HEK293 (cell line): Measurements from ENCODE around the gene TEX52.
A peak's percentile ranks its signal among the peaks of the same experiment; 100 is the strongest.

ENCODE experiments used
- BCL11B ChIP-seq: fragments of 450-650 bp; formaldehyde crosslinking; IDR thresholded peaks from 2 replicates; pipeline ENCODE4 v1.5.1; 2016; ENCODE audit warnings: low read depth, missing biosample characterization, missing genetic modification characterization
- GFI1B ChIP-seq: fragments of 450-650 bp; formaldehyde crosslinking; IDR thresholded peaks from 2 replicates; pipeline ENCODE4 v1.5.1; 2016; ENCODE audit warnings: missing biosample characterization, missing genetic modification characterization
- KLF1 ChIP-seq: fragments of 450-650 bp; formaldehyde crosslinking; IDR thresholded peaks from 2 replicates; pipeline ENCODE4 v1.5.1; 2016; ENCODE audit warnings: missing biosample characterization, missing genetic modification characterization
- KLF10 ChIP-seq: fragments of 450-650 bp; IDR thresholded peaks from 2 replicates; pipeline ENCODE4 v1.5.1; 2018; ENCODE audit warnings: missing biosample characterization, mild to moderate bottlenecking, missing genetic modification characterization
- KLF9 ChIP-seq: fragments of 450-650 bp; formaldehyde crosslinking; IDR thresholded peaks from 2 replicates; pipeline ENCODE4 v1.5.1; 2016; ENCODE audit warnings: missing biosample characterization, missing genetic modification characterization, low read depth
- MYNN ChIP-seq: fragments of 450-650 bp; formaldehyde crosslinking; IDR thresholded peaks from 2 replicates; pipeline ENCODE4 v1.5.1; 2016; ENCODE audit warnings: missing biosample characterization, missing genetic modification characterization, borderline replicate concordance
- OVOL3 ChIP-seq: fragments of 450-650 bp; formaldehyde crosslinking; IDR thresholded peaks from 2 replicates; pipeline ENCODE4 v1.5.1; 2016; ENCODE audit warnings: missing biosample characterization, missing genetic modification characterization
- SP3 ChIP-seq: fragments of 450-650 bp; formaldehyde crosslinking; IDR thresholded peaks from 2 replicates; pipeline ENCODE4 v1.5.1; 2016; ENCODE audit warnings: missing biosample characterization, missing genetic modification characterization
- YY2 ChIP-seq: fragments of 450-650 bp; formaldehyde crosslinking; IDR thresholded peaks from 2 replicates; pipeline ENCODE4 v1.5.1; 2016; ENCODE audit warnings: missing biosample characterization, missing genetic modification characterization
- ZBTB48 ChIP-seq: fragments of 450-650 bp; formaldehyde crosslinking; IDR thresholded peaks from 2 replicates; pipeline ENCODE4 v1.5.1; 2016; ENCODE audit warnings: missing biosample characterization, missing genetic modification characterization
- ZBTB8A ChIP-seq: fragments of 450-650 bp; formaldehyde crosslinking; IDR thresholded peaks from 2 replicates; pipeline ENCODE4 v1.5.1; 2016; ENCODE audit warnings: missing biosample characterization, missing genetic modification characterization
- ZFHX2 ChIP-seq: fragments of 450-650 bp; formaldehyde crosslinking; conservative IDR thresholded peaks from 2 replicates; pipeline ENCODE4 v1.5.1; 2016; ENCODE audit warnings: missing biosample characterization, missing genetic modification characterization
- ZNF132 ChIP-seq: fragments of 450-650 bp; formaldehyde crosslinking; IDR thresholded peaks from 2 replicates; pipeline ENCODE4 v1.5.1; 2017; ENCODE audit warnings: missing biosample characterization, missing genetic modification characterization, borderline replicate concordance
- ZNF157 ChIP-seq: fragments of 450-650 bp; formaldehyde crosslinking; IDR thresholded peaks from 2 replicates; pipeline ENCODE4 v1.5.1; 2016; ENCODE audit warnings: missing biosample characterization, missing genetic modification characterization
- ZNF184 ChIP-seq: fragments of 450-650 bp; IDR thresholded peaks from 2 replicates; pipeline ENCODE4 v1.5.1; 2018; ENCODE audit warnings: missing biosample characterization, mild to moderate bottlenecking, missing genetic modification characterization
- ZNF202 ChIP-seq: fragments of 450-650 bp; formaldehyde crosslinking; IDR thresholded peaks from 2 replicates; pipeline ENCODE4 v1.5.1; 2016; ENCODE audit warnings: missing biosample characterization, missing genetic modification characterization, borderline replicate concordance
- ZNF37A ChIP-seq: fragments of 450-650 bp; IDR thresholded peaks from 2 replicates; pipeline ENCODE4 v1.5.1; 2018; ENCODE audit warnings: missing biosample characterization, missing genetic modification characterization
- ZNF391 ChIP-seq: fragments of 450-650 bp; formaldehyde crosslinking; IDR thresholded peaks from 2 replicates; pipeline ENCODE4 v1.5.1; 2016; ENCODE audit warnings: low read depth, missing biosample characterization, missing genetic modification characterization, borderline replicate concordance
- ZNF521 ChIP-seq: fragments of 450-650 bp; formaldehyde crosslinking; IDR thresholded peaks from 2 replicates; pipeline ENCODE4 v1.5.1; 2017; ENCODE audit warnings: missing biosample characterization, mild to moderate bottlenecking, missing genetic modification characterization
- ZNF664 ChIP-seq: fragments of 450-650 bp; formaldehyde crosslinking; IDR thresholded peaks from 2 replicates; pipeline ENCODE4 v1.5.1; 2016; ENCODE audit warnings: missing biosample characterization, missing genetic modification characterization
- ZSCAN30 ChIP-seq: fragments of 450-650 bp; IDR thresholded peaks from 2 replicates; pipeline ENCODE4 v1.5.1; 2018; ENCODE audit warnings: missing biosample characterization, mild to moderate bottlenecking, missing genetic modification characterization, moderate library complexity
- TF ChIP-seq, protein P1 (sequence below): fragments of 450-650 bp; formaldehyde crosslinking; conservative IDR thresholded peaks from 2 replicates; pipeline ENCODE4 v1.5.1; 2016; ENCODE audit warnings: low read depth, missing biosample characterization, missing genetic modification characterization
- TF ChIP-seq, protein P2 (sequence below): fragments of 450-650 bp; formaldehyde crosslinking; IDR thresholded peaks from 2 replicates; pipeline ENCODE4 v1.5.1; 2016; ENCODE audit warnings: missing biosample characterization, missing genetic modification characterization
- TF ChIP-seq, protein P3 (sequence below): fragments of 450-650 bp; formaldehyde crosslinking; IDR thresholded peaks from 2 replicates; pipeline ENCODE4 v1.5.1; 2016; ENCODE audit warnings: missing biosample characterization, missing genetic modification characterization
- TF ChIP-seq, protein P4 (sequence below): fragments of 450-650 bp; formaldehyde crosslinking; IDR thresholded peaks from 2 replicates; pipeline ENCODE4 v1.5.1; 2016; ENCODE audit warnings: missing biosample characterization, missing genetic modification characterization, low read depth
- TF ChIP-seq, protein P5 (sequence below): fragments of 450-650 bp; IDR thresholded peaks from 2 replicates; pipeline ENCODE4 v1.5.1; 2018; ENCODE audit warnings: missing biosample characterization, missing genetic modification characterization

TEX52 gene

DNA sequence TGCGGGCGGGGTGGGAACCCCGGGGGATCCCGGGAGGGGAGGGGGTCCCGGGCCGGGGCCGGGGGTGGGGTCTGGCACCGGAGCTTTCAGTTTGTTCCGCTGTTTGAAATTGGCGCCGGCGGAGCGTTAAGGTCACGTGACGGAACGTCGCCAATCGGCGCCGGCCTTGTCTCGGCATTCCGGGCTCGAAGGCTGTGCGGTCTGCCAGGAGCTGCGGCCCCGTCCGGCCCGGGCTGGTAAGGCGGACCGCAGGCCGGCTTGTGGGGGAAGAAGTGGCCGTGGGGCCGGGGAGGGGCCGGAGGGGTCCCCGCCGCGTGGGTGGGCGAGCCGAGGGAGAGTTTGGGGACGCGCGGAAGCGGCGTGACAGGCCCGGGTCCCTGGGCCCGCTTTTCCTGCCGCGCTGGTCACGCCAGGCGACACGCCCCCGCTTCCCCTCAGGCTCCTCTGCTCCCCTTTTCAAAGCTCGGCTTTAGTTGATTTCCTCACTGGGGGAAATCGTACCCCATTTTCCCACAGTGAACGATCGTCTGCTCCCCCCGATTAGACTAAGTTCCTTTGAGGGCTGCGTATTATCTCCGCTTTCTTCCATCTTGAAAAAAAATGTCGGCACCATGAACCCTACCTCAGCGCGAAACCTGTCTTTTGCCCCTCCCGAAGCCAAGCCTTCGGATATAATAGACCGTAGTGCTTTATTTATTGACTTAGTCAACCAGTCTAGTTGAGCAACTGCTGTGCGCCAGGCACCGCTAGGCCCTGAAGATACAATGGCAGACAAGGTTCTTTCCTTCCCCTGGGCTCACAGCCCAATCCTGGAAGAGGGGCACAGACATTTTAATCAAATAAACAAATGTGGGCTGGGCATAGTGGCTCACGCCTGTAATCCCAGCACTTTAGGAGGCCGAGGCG is 20.5 kb upstream of the TEX52 start, which contains the start of the genes FOXM1 and RHNO1 (continued):
- TF ChIP-seq, protein P1, sequence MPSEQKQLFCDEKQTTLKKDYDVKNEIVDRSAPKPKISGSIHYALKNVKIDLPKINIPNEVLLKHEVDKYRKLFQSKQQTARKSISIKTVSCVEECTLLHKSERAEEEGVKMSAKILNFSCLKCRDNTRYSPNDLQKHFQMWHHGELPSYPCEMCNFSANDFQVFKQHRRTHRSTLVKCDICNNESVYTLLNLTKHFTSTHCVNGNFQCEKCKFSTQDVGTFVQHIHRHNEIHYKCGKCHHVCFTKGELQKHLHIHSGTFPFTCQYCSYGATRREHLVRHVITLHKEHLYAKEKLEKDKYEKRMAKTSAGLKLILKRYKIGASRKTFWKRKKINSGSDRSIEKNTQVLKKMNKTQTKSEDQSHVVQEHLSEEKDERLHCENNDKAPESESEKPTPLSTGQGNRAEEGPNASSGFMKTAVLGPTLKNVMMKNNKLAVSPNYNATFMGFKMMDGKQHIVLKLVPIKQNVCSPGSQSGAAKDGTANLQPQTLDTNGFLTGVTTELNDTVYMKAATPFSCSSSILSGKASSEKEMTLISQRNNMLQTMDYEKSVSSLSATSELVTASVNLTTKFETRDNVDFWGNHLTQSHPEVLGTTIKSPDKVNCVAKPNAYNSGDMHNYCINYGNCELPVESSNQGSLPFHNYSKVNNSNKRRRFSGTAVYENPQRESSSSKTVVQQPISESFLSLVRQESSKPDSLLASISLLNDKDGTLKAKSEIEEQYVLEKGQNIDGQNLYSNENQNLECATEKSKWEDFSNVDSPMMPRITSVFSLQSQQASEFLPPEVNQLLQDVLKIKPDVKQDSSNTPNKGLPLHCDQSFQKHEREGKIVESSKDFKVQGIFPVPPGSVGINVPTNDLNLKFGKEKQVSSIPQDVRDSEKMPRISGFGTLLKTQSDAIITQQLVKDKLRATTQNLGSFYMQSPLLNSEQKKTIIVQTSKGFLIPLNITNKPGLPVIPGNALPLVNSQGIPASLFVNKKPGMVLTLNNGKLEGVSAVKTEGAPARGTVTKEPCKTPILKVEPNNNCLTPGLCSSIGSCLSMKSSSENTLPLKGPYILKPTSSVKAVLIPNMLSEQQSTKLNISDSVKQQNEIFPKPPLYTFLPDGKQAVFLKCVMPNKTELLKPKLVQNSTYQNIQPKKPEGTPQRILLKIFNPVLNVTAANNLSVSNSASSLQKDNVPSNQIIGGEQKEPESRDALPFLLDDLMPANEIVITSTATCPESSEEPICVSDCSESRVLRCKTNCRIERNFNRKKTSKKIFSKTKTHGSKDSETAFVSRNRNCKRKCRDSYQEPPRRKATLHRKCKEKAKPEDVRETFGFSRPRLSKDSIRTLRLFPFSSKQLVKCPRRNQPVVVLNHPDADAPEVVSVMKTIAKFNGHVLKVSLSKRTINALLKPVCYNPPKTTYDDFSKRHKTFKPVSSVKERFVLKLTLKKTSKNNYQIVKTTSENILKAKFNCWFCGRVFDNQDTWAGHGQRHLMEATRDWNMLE (tag by site-specific recombination), result no peak
- TF ChIP-seq YY2 (tag by site-specific recombination), result peak; percentile 86
- no peak for TF ChIP-seq ZNF132 (tag by site-specific recombination)
- TF ChIP-seq ZBTB48 (tag by site-specific recombination), result 0 out of 2 replicates have a peak, but pooled peaks have one; percentile 66
- peak; percentile 42 for TF ChIP-seq SP3 (tag by site-specific recombination)
- peak; percentile 41; the same call in 1 of the 2 replicates for TF ChIP-seq ZSCAN30 (tag by site-specific recombination)
- TF ChIP-seq ZNF521 (tag by site-specific recombination), result no peak
- TF ChIP-seq BCL11B (tag by site-specific recombination), result 0 out of 2 replicates have a peak, but pooled peaks have one; percentile 58
- no peak for TF ChIP-seq ZNF202 (tag by site-specific recombination)
- TF ChIP-seq ZNF184 (tag by site-specific recombination), result no peak; the same call in 1 of the 2 replicates
- TF ChIP-seq ZNF157 (tag by site-specific recombination), result no peak
- TF ChIP-seq KLF9, result peak; percentile 98
- TF ChIP-seq, protein P2, sequence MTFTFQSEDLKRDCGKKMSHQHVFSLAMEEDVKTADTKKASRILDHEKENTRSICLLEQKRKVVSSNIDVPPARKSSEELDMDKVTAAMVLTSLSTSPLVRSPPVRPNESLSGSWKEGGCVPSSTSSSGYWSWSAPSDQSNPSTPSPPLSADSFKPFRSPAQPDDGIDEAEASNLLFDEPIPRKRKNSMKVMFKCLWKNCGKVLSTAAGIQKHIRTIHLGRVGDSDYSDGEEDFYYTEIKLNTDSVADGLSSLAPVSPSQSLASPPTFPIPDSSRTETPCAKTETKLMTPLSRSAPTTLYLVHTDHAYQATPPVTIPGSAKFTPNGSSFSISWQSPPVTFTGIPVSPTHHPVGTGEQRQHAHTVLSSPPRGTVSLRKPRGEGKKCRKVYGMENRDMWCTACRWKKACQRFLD (tag by site-specific recombination), result no peak
- TF ChIP-seq ZNF391 (tag by site-specific recombination), result peak; percentile 72; the same call in 1 of the 2 replicates
- TF ChIP-seq, protein P3, sequence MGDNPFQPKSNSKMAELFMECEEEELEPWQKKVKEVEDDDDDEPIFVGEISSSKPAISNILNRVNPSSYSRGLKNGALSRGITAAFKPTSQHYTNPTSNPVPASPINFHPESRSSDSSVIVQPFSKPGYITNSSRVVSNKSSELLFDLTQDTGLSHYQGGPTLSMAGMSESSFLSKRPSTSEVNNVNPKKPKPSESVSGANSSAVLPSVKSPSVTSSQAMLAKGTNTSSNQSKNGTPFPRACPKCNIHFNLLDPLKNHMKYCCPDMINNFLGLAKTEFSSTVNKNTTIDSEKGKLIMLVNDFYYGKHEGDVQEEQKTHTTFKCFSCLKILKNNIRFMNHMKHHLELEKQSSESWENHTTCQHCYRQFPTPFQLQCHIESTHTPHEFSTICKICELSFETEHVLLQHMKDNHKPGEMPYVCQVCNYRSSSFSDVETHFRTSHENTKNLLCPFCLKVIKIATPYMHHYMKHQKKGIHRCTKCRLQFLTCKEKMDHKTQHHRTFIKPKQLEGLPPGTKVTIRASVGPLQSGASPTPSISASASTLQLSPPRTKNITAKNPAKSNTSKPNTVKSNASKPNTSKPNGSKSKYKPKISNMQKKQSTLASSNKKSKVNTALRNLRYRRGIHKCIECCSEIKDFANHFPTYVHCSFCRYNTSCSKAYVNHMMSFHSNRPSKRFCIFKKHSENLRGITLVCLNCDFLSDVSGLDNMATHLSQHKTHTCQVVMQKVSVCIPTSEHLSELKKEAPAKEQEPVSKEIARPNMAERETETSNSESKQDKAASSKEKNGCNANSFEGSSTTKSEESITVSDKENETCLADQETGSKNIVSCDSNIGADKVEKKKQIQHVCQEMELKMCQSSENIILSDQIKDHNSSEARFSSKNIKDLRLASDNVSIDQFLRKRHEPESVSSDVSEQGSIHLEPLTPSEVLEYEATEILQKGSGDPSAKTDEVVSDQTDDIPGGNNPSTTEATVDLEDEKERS (tag by site-specific recombination), result 0 out of 2 replicates have a peak, but pooled peaks have one; percentile 14
- TF ChIP-seq, protein P4, sequence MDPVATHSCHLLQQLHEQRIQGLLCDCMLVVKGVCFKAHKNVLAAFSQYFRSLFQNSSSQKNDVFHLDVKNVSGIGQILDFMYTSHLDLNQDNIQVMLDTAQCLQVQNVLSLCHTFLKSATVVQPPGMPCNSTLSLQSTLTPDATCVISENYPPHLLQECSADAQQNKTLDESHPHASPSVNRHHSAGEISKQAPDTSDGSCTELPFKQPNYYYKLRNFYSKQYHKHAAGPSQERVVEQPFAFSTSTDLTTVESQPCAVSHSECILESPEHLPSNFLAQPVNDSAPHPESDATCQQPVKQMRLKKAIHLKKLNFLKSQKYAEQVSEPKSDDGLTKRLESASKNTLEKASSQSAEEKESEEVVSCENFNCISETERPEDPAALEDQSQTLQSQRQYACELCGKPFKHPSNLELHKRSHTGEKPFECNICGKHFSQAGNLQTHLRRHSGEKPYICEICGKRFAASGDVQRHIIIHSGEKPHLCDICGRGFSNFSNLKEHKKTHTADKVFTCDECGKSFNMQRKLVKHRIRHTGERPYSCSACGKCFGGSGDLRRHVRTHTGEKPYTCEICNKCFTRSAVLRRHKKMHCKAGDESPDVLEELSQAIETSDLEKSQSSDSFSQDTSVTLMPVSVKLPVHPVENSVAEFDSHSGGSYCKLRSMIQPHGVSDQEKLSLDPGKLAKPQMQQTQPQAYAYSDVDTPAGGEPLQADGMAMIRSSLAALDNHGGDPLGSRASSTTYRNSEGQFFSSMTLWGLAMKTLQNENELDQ (tag by site-specific recombination), result no peak
- peak; percentile 77 for TF ChIP-seq ZFHX2 (tag by site-specific recombination)
- no peak for TF ChIP-seq OVOL3
- TF ChIP-seq KLF1 (tag by site-specific recombination), result peak; percentile 6; the same call in 1 of the 2 replicates
- TF ChIP-seq MYNN (tag by site-specific recombination), result no peak
- TF ChIP-seq, protein P5, sequence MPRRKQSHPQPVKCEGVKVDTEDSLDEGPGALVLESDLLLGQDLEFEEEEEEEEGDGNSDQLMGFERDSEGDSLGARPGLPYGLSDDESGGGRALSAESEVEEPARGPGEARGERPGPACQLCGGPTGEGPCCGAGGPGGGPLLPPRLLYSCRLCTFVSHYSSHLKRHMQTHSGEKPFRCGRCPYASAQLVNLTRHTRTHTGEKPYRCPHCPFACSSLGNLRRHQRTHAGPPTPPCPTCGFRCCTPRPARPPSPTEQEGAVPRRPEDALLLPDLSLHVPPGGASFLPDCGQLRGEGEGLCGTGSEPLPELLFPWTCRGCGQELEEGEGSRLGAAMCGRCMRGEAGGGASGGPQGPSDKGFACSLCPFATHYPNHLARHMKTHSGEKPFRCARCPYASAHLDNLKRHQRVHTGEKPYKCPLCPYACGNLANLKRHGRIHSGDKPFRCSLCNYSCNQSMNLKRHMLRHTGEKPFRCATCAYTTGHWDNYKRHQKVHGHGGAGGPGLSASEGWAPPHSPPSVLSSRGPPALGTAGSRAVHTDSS (tag by site-specific recombination), result no peak
- peak; percentile 63; the same call in 1 of the 2 replicates for TF ChIP-seq ZBTB8A (tag by site-specific recombination)
- peak; percentile 63 for TF ChIP-seq KLF10 (tag by site-specific recombination)
- peak; percentile 100 for TF ChIP-seq ZNF664 (tag by site-specific recombination)
- no peak for TF ChIP-seq ZNF37A (tag by site-specific recombination)
- TF ChIP-seq GFI1B, result no peak
